Loucy (cell line): ENCODE results near the gene FAM110C.
"Not testable (repeated sequence)": the region's sequence is repeated elsewhere in the genome, so short reads cannot be mapped to it uniquely, and the experiment has no call there.

ENCODE experiments used
- CTCF ChIP-seq: fragments of 200-600 bp; sonication (generic); conservative IDR thresholded peaks from 2 replicates; pipeline ENCODE4 v1.5.1; 2014; ENCODE audit warnings: mild to moderate bottlenecking, antibody characterized with exemption, low read length
- EZH2phosphoT487 ChIP-seq: fragments of 200-600 bp; IDR thresholded peaks from 2 replicates; pipeline ENCODE4 v1.6.1; 2018; ENCODE audit warnings: antibody characterized with exemption, mild to moderate bottlenecking, moderate library complexity, borderline replicate concordance

GRCh38 chr2:22244-22643, 24.1 kb downstream of the FAM110C start:
- not testable (repeated sequence) for TF ChIP-seq CTCF, EZH2phosphoT487
